Muscle layer of colon (tissue), 2 donors: Measurements from ENCODE around the gene TRIM7.

ENCODE experiments used
- H3K27ac ChIP-seq: one replicate; pipeline ENCODE4 v1.7.0; 2013; ENCODE audit warnings: low read depth, mild to moderate bottlenecking, low read length, moderate library complexity
- H3K27me3 ChIP-seq, 2 donors: one replicate each; pipeline ENCODE4 v1.7.0; 2013; ENCODE audit warnings: low read length in 2 of 2, mild to moderate bottlenecking in 2 of 2; ENCODE audit not compliant: insufficient read depth in 2 of 2, control insufficient read depth in 1 of 2
- H3K36me3 ChIP-seq: one replicate; pipeline ENCODE4 v1.7.0; 2013; ENCODE audit warnings: mild to moderate bottlenecking, low read length; ENCODE audit not compliant: insufficient read depth
- H3K4me1 ChIP-seq: one replicate; pipeline ENCODE4 v1.7.0; 2013; ENCODE audit warnings: mild to moderate bottlenecking, low read length; ENCODE audit not compliant: insufficient read depth
- H3K4me3 ChIP-seq, 2 donors: one replicate each; pipeline ENCODE4 v1.7.0; 2013; ENCODE audit warnings: low read length in 2 of 2, low read depth in 1 of 2, mild to moderate bottlenecking in 1 of 2, moderate library complexity in 1 of 2
- H3K9ac ChIP-seq: one replicate; pipeline ENCODE4 v1.7.0; 2013; ENCODE audit warnings: low read length
- H3K9me3 ChIP-seq: one replicate; pipeline ENCODE4 v1.7.0; 2013; ENCODE audit warnings: mild to moderate bottlenecking, low read length
- donor health status: abdominal sarcoma.
- donor health status: Adenocarcinoma of cecum.

The TRIM7 gene

GRCh38 chr5:181204826-181205760 is at the start of gene TRIM7:
Gene TRIM7, minus strand, starts transcription at chr5:181205196. Its CDS starts 86 bp downstream, at chr5:181205110.
- no peaks in the 10 kb centered on the region for H3K36me3 ChIP-seq
- H3K4me1 ChIP-seq = peaks cover 19% of the 10 kb centered on the region
- no peak within 1 kb of the TSS for H3K9ac ChIP-seq
- H3K27ac ChIP-seq = no peak within 1 kb of the TSS
- H3K4me3 ChIP-seq = peak within 1 kb of the TSS; percentile 54 to 62
- H3K9me3 ChIP-seq = no peaks in the 10 kb centered on the region
- H3K27me3 ChIP-seq = peaks cover 0 to 17% of the 10 kb centered on the region in 2 donors

GRCh38 chr5:181248277-181248676 is 43.3 kb upstream of the TRIM7 start:
- peak overlapping the region; percentile 25 to 92 for H3K4me3 ChIP-seq
- peak overlapping the region; percentile 39 for H3K9ac ChIP-seq
- peak overlapping the region; percentile 94 for H3K27ac ChIP-seq
- no peaks in the 10 kb centered on the region for H3K9me3 ChIP-seq
- H3K36me3 ChIP-seq = no peaks in the 10 kb centered on the region
- H3K27me3 ChIP-seq = no peaks in the 10 kb centered on the region
- H3K4me1 ChIP-seq = peaks cover 42% of the 10 kb centered on the region

GRCh38 chr5:181246276-181247049 is 41.5 kb upstream of the TRIM7 start:
- Histone ChIP-seq H3K27me3 (no peaks in the 10 kb centered on the region), H3K36me3 (peaks cover 10% of the 10 kb centered on the region), H3K9ac (peak overlapping the region; percentile 88), H3K4me1 (peaks cover 59% of the 10 kb centered on the region), H3K4me3 (peak overlapping the region; percentile 55 to 92), H3K9me3 (no peaks in the 10 kb centered on the region), H3K27ac (peak overlapping the region; percentile 94)

GRCh38 chr5:181245427-181246275 is 40.7 kb upstream of the TRIM7 start:
- Histone ChIP-seq H3K9ac (peak overlapping the region; percentile 81), H3K36me3 (peaks cover 18% of the 10 kb centered on the region), H3K4me1 (peaks cover 62% of the 10 kb centered on the region), H3K27ac (peak overlapping the region; percentile 89), H3K27me3 (no peaks in the 10 kb centered on the region), H3K9me3 (no peaks in the 10 kb centered on the region), H3K4me3 (peak overlapping the region; percentile 55 to 92)

GRCh38 chr5:181243564-181244343 is 38.8 kb upstream of the TRIM7 start, which contains the start of gene RACK1:
Gene RACK1, minus strand, starts transcription at chr5:181243906. Its CDS starts 106 bp downstream, at chr5:181243800.
- Histone ChIP-seq H3K27me3 (no peaks in the 10 kb centered on the region), H3K4me3 (peak within 1 kb of the TSS; percentile 92), H3K9ac (peak within 1 kb of the TSS; percentile 92), H3K4me1 (peaks cover 43% of the 10 kb centered on the region), H3K27ac (peak within 1 kb of the TSS; percentile 75), H3K36me3 (peaks cover 31% of the 10 kb centered on the region), H3K9me3 (no peaks in the 10 kb centered on the region)

GRCh38 chr5:181243018-181243563 is 38.1 kb upstream of the TRIM7 start:
- no peaks in the 10 kb centered on the region for H3K27me3 ChIP-seq
- peak overlapping the region; percentile 92 for H3K9ac ChIP-seq
- peaks cover 38% of the 10 kb centered on the region for H3K36me3 ChIP-seq
- peak overlapping the region; percentile 91 to 92 for H3K4me3 ChIP-seq
- peaks cover 38% of the 10 kb centered on the region for H3K4me1 ChIP-seq
- H3K27ac ChIP-seq = peak overlapping the region; percentile 75
- H3K9me3 ChIP-seq = no peaks in the 10 kb centered on the region

- Histone ChIP-seq H3K27ac (peak overlapping the region; percentile 75), H3K9me3 (no peaks in the 10 kb centered on the region), H3K27me3 (no peaks in the 10 kb centered on the region), H3K4me1 (peaks cover 32% of the 10 kb centered on the region), H3K9ac (peak overlapping the region; percentile 92), H3K4me3 (peak overlapping the region in 1 of 2 donors; percentile 91), H3K36me3 (peaks cover 48% of the 10 kb centered on the region)
These were observed 37.0 kb upstream of the TRIM7 start for GRCh38 chr5:181242031-181242451.

GRCh38 chr5:181241393-181241975 is 36.5 kb upstream of the TRIM7 start:
- Histone ChIP-seq H3K9me3 (no peaks in the 10 kb centered on the region), H3K27ac (peak overlapping the region; percentile 75), H3K4me1 (peaks cover 32% of the 10 kb centered on the region), H3K4me3 (peak overlapping the region in 1 of 2 donors; percentile 91), H3K9ac (peak overlapping the region; percentile 92), H3K27me3 (no peaks in the 10 kb centered on the region), H3K36me3 (peaks cover 54% of the 10 kb centered on the region)

- no peak overlapping the region for H3K9ac ChIP-seq
- H3K36me3 ChIP-seq = peaks cover 72% of the 10 kb centered on the region
- H3K27ac ChIP-seq = no peak overlapping the region
- peaks cover 20% of the 10 kb centered on the region for H3K4me1 ChIP-seq
- no peaks in the 10 kb centered on the region for H3K9me3 ChIP-seq
- H3K4me3 ChIP-seq = no peak overlapping the region
- no peaks in the 10 kb centered on the region for H3K27me3 ChIP-seq
These were observed 34.2 kb upstream of the TRIM7 start for GRCh38 chr5:181239062-181239663.
